ENCODE measurements around the gene NAP1L4.

Gene NAP1L4

DNA sequence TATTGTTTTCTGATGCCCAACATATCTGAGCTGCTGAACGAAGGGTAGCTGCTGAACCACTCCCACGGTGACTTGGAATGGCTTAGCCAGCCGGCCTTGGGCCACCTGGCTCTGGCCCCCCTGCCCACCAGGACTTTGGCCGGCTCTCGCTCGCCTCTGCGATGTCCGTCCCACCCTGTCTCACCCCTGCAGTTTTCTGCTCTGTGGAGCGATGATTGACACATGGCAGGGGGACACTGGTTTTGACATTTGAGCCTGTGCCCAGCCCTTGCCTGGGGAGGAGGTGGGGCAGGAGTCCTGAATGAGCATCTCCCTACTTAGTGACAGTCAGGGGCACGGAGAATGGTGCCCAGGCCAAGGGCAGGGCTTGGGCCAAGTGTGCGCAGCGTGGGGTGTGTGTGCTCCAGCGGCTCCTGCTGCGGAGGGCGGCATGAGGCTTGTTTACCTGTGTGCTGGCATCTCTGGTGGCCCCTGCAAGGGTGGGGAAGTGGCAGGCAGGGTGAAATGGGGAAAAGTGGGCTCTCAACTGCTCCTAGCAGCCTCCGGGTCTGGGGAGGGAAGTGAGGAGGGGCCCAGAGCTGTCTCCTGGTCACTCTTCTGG lies 90.8 kb downstream of the NAP1L4 start:
- DNase-seq: no peak
- intact Hi-C loops (cut with DNase I): no loop called here

- no peak for DNase-seq
- intact Hi-C loops (cut with DNase I): no loop called here
Measured at GRCh38 chr11:2899080-2899783, 92.9 kb downstream of the NAP1L4 start.

DNA sequence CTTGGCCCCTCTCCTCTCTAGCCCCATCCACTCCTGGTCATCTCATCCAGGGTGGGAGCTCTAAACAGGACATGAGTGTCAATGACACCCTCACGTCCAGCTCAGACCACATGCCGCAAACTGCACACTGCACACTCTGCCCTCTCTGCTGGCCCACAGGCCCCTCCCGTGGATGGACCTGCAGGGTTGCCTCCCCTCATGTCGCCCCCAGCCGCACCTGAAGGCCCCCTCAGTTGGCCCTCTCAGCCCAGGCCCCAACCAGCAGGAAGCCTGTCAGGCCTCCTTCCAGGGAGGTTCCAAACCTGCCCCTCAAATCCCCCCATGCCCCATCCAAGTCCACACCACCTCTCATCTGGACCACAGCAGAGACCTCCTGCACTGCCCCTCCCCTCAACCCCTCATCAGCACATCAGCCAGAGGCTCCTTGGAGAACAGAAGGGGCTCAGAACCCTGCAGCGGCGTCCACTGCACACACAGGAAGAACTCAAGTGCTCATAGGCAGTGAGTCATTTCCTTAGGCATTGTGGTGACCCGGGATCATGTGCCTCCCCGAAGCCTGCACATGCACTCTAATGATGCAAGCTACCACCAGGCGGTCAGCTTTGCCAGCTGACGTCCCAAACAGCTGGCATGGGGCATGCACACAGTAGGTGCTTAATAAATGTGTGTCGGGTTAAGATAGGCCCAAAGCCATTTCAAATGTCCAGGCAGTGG lies 93.6 kb downstream of the NAP1L4 start:
- intact Hi-C loops (cut with DNase I): no loop called here
- DNase-seq: no peak

- DNase-seq: no peak
- intact Hi-C loops (cut with DNase I): no loop called here
Measured at GRCh38 chr11:2897048-2897447, 95.1 kb downstream of the NAP1L4 start.

GRCh38 chr11:2896047-2896446 lies 96.1 kb downstream of the NAP1L4 start:
- no peak for DNase-seq

More at GRCh38 chr11:2896047-2896446, 96.1 kb downstream of the NAP1L4 start:
- intact Hi-C loops (cut with DNase I): no loop called here

All from posterior cingulate gyrus (tissue), 11 donors.